ENCODE results near the gene TEDDM1. TPM values are rescaled to one million over a fixed set of nuclear protein-coding genes. Genes with fewer than 3 reads are reported as not detected.

Gene TEDDM1
- total RNA-seq, 1 donor from 2014 or later: not detected

DNA sequence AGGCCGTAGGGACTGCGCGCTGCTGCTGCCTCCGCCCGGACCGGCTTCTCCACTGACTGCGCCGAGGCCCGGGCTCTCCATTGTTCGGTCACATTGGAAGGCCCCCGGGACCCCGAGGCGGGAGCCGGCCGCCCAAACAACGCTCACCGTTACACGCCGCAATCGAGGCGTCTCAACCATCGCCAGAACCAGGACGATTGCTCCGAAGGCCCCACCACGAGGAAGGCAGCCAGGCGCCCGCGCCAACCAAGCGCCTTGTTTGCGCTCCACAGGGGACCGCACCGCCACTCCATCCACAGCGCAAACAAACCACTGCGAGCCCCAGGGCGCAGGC is 9.5 kb downstream of the TEDDM1 start:
- ATAC-seq (ENCODE audit: low read depth) (no peak), DNase-seq (no peak)
- Mint-ChIP-seq H3K4me3 (peak overlapping the region; percentile 96), H3K27ac (peak overlapping the region; percentile 87), H3K9me3 (no peaks in the 10 kb centered on the region), H3K4me1 (peaks cover 33% of the 10 kb centered on the region), H3K36me3 (ENCODE audit: low read depth) (peaks cover 28% of the 10 kb centered on the region), H3K27me3 (peaks cover 3% of the 10 kb centered on the region)
- intact Hi-C loops (cut with micrococcal nuclease): loop anchor here (1.0 to 10.0 kb wide), 5 partner anchors 60 to 1886 kb away; partner anchors contain the start of genes ACBD6 and XPR1
- ChIA-PET CTCF (interaction anchor here (1.1 kb wide), 1 partner anchor 16 kb away, joined by 3 read pairs; no protein-coding TSS in a partner anchor), POLR2A (interaction anchor here (0.7 kb wide), 1 partner anchor 1174 kb away, joined by 3 read pairs; no protein-coding TSS in a partner anchor)
- TF ChIP-seq, protein P1, sequence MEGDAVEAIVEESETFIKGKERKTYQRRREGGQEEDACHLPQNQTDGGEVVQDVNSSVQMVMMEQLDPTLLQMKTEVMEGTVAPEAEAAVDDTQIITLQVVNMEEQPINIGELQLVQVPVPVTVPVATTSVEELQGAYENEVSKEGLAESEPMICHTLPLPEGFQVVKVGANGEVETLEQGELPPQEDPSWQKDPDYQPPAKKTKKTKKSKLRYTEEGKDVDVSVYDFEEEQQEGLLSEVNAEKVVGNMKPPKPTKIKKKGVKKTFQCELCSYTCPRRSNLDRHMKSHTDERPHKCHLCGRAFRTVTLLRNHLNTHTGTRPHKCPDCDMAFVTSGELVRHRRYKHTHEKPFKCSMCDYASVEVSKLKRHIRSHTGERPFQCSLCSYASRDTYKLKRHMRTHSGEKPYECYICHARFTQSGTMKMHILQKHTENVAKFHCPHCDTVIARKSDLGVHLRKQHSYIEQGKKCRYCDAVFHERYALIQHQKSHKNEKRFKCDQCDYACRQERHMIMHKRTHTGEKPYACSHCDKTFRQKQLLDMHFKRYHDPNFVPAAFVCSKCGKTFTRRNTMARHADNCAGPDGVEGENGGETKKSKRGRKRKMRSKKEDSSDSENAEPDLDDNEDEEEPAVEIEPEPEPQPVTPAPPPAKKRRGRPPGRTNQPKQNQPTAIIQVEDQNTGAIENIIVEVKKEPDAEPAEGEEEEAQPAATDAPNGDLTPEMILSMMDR (IDR thresholded peaks at IDR 0.05): no peak

DNA sequence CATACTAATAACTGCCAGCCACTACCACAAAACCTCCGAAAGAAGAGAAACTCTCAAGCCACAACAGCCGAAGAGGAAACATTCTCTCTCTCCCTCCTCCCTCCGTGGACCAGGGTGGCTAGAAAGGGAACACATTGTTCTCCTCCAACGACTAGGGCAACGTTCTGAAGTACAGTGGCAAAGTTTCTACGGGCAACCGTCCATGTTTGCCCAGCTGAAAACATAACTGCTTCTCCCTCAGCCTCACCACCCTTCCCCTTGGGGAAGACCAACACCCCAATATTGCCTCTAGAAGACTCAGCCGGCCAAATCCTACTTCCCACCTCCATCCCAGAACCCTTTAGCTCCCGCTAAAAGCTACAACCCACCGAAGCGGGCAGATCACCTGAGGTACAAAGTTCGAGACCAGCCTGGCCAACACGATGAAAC is 10.8 kb downstream of the TEDDM1 start:
- ATAC-seq (ENCODE audit: low read depth): no peak
- no peaks in the 10 kb centered on the region for H3K9me3 Mint-ChIP-seq
- peaks cover 39% of the 10 kb centered on the region for H3K36me3 Mint-ChIP-seq (ENCODE audit: low read depth)
- no peak for DNase-seq
- H3K4me3 Mint-ChIP-seq: peak overlapping the region; percentile 96
- POLR2A ChIA-PET: interaction anchor here (0.7 kb wide), 1 partner anchor 409 kb away, joined by 3 read pairs; no protein-coding TSS in a partner anchor
- H3K27ac Mint-ChIP-seq: peak overlapping the region; percentile 68
- CTCF ChIA-PET: interaction anchor here (1.1 to 1.4 kb wide), 2 partner anchors 14 to 246 kb away, joined by 3 to 5 read pairs; no protein-coding TSS in a partner anchor
- peaks cover 33% of the 10 kb centered on the region for H3K4me1 Mint-ChIP-seq
- intact Hi-C loops (cut with micrococcal nuclease): loop anchor here (2.0 to 10.0 kb wide), 3 partner anchors 59 to 1885 kb away; partner anchors contain the start of genes ACBD6 and XPR1
- TF ChIP-seq, protein P1 (IDR thresholded peaks at IDR 0.05): no peak
- no peaks in the 10 kb centered on the region for H3K27me3 Mint-ChIP-seq

DNA sequence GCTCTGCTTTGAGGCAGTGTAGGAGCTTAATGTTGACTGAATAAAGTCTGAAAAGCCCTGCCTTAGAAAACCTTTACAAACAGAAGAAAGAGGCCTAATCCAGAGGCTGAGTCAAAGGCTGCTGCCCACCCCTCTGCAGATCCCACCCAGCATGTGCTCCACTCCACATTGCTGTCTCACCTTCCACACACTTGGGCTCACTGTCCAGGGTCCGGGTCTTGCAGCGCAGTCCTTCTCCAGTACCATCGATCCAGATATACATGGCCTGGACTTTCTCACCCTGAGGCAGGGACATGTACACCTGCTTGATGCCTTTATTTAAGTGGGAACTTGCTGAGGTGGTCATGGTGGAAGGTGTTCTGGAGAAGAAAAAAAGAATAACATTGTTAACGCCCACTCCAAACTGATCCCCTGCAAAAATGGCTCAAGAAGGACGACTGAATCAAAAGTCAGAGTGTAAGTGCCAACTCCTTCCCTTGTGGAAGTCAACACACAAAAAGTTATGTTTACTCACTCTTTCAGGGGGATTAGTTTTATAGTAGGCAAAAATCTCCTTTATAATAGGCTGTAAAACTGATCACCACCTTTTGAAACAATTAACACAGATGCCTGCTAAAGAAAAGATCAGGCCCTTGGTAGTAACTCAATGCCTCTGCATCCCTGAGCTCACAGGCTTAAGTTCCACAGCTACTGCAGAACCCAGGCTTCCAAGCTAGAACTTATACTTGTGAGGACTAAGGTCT is 11.9 kb downstream of the TEDDM1 start:
- ChIA-PET POLR2A (no interaction called here), CTCF (interaction anchor here (1.0 to 1.4 kb wide), 2 partner anchors 8 to 245 kb away, joined by 5 read pairs; no protein-coding TSS in a partner anchor)
- Mint-ChIP-seq H3K9me3 (no peaks in the 10 kb centered on the region), H3K27me3 (no peaks in the 10 kb centered on the region), H3K27ac (no peak overlapping the region), H3K36me3 (ENCODE audit: low read depth) (peaks cover 49% of the 10 kb centered on the region), H3K4me3 (peak overlapping the region; percentile 24), H3K4me1 (peaks cover 26% of the 10 kb centered on the region)
- DNase-seq: no peak
- TF ChIP-seq, protein P1 (IDR thresholded peaks at IDR 0.05): no peak
- ATAC-seq (ENCODE audit: low read depth): no peak
- intact Hi-C loops (cut with micrococcal nuclease): no loop called here

DNA sequence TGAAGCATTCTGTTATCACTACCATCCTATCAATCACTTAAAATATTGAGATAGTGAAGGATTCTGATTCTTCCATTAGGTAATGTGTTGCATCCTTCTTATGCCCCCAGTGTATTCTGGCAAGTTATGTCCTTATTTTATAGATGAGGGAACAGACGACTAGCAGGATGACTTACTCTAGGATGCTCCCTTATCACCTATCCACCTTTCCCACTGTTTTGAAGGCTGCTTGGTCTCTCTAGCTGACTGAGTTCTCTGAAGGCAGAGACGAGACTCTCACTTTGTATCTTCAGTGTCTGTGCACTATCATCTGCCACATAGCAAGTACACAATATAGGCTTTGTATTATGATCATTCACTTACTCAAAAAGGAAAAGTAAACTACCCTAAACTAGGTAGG is 12.9 kb downstream of the TEDDM1 start:
- peaks cover 53% of the 10 kb centered on the region for H3K36me3 Mint-ChIP-seq (ENCODE audit: low read depth)
- CTCF ChIA-PET: interaction anchor here (1.0 kb wide), 1 partner anchor 9 kb away, joined by 5 read pairs; no protein-coding TSS in a partner anchor
- DNase-seq (no peak), ATAC-seq (ENCODE audit: low read depth) (no peak)
- H3K4me3 Mint-ChIP-seq: no peak overlapping the region
- TF ChIP-seq, protein P1 (IDR thresholded peaks at IDR 0.05): no peak
- intact Hi-C loops (cut with micrococcal nuclease): no loop called here
- peaks cover 25% of the 10 kb centered on the region for H3K4me1 Mint-ChIP-seq
- H3K27ac Mint-ChIP-seq: no peak overlapping the region
- H3K9me3 Mint-ChIP-seq: no peaks in the 10 kb centered on the region
- POLR2A ChIA-PET: no interaction called here
- no peaks in the 10 kb centered on the region for H3K27me3 Mint-ChIP-seq

DNA sequence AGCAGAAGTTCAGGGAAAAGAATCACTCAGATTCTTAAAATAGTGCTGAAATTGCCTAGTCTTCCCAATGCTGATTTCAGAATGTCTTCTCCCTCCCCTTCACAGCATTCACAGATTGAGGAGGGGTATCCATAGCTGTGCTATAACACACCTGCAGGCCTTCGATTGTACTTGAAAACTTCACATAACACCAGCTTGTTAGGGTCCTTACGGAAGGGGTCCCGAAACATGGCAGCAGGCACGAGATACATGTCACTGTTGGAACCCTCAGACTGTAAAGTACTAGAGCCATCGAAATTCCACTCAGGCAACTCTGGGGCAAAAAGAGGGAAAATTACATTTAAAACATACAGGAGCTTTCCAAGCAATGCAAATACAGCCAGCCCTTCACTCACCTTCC is 13.5 kb downstream of the TEDDM1 start:
- H3K9me3 Mint-ChIP-seq: no peaks in the 10 kb centered on the region
- no peak overlapping the region for H3K4me3 Mint-ChIP-seq
- ChIA-PET CTCF (interaction anchor here (1.6 kb wide), 1 partner anchor 9 kb away, joined by 3 read pairs; no protein-coding TSS in a partner anchor), POLR2A (no interaction called here)
- DNase-seq (no peak), ATAC-seq (ENCODE audit: low read depth) (no peak)
- H3K27ac Mint-ChIP-seq: no peak overlapping the region
- peaks cover 53% of the 10 kb centered on the region for H3K36me3 Mint-ChIP-seq (ENCODE audit: low read depth)
- intact Hi-C loops (cut with micrococcal nuclease): no loop called here
- TF ChIP-seq, protein P1 (IDR thresholded peaks at IDR 0.05): no peak
- peaks cover 21% of the 10 kb centered on the region for H3K4me1 Mint-ChIP-seq
- no peaks in the 10 kb centered on the region for H3K27me3 Mint-ChIP-seq

All from activated B cell treated with CpG ODN at 0.5 μM for 24 hours (primary cell).